Thoracic aorta (tissue), 2 donors: ENCODE measurements around the gene FKBP1B. TPM values are rescaled to one million over a fixed set of nuclear protein-coding genes. Genes with fewer than 3 reads are reported as not detected.

Source experiments
- ATAC-seq: fragments of 150-250 bp; one replicate; pipeline ENCODE4 v1.8.0; 2017; ENCODE audit warnings: low read depth; ENCODE audit not compliant: insufficient number of reproducible peaks, low FRiP score
- DNase-seq: peaks from one replicate; pipeline ENCODE4 v3.0.0-alpha.2; 2020; ENCODE audit warnings: low spot score
- H3K27ac ChIP-seq, 2 donors: fragments of 200-600 bp; sonication (generic); 1 replicate in 1 of 2; 2 replicates in 1 of 2; pipeline ENCODE4 v1.5.1; 2016; ENCODE audit warnings: mild to moderate bottlenecking in 2 of 2, moderate library complexity in 2 of 2
- H3K27me3 ChIP-seq: fragments of 200-600 bp; sonication (generic); replicated peaks from 2 replicates; pipeline ENCODE4 v1.6.0; 2016; ENCODE audit warnings: mild to moderate bottlenecking; ENCODE audit not compliant: insufficient read depth
- H3K36me3 ChIP-seq: fragments of 200-600 bp; sonication (generic); one replicate; pipeline ENCODE4 v1.5.1; 2016
- H3K4me1 ChIP-seq, 2 donors: fragments of 200-600 bp; sonication (generic); 1 replicate in 1 of 2; 2 replicates in 1 of 2; pipeline versions ENCODE4 v1.5.1 to v1.6.0; 2016; ENCODE audit warnings: low read depth in 2 of 2, mild to moderate bottlenecking in 1 of 2; ENCODE audit not compliant: control insufficient read depth in 1 of 2
- H3K4me3 ChIP-seq: fragments of 200-600 bp; sonication (generic); 2 replicates; pipeline ENCODE4 v1.5.1; 2016; ENCODE audit warnings: mild to moderate bottlenecking
- H3K9me3 ChIP-seq: fragments of 200-600 bp; sonication (generic); 2 replicates; pipeline ENCODE4 v1.5.1; 2016
- CTCF ChIP-seq: fragments of 200-600 bp; sonication (generic); IDR thresholded peaks from one replicate; pipeline ENCODE4 v1.5.1; 2019; ENCODE audit warnings: antibody characterized with exemption
- total RNA-seq, 2 donors: library from RNA; depleted of rRNA; stranded (reverse); fragments of >200 nt; gene quantifications; one replicate each; pipeline versions ENCODE4 v1.1.0 to v1.2.3, GENCODE V29; 2016

The FKBP1B gene
- total RNA-seq, 2 donors from 2014 or later, result 7.3 to 12.5 TPM

GRCh38 chr2:24080701-24081100 is 31.2 kb downstream of the FKBP1B start:
- peaks cover 7 to 26% of the 10 kb centered on the region in 2 donors for H3K4me1 ChIP-seq
- no peak for ATAC-seq

GRCh38 chr2:24082787-24083566 is 33.4 kb downstream of the FKBP1B start:
- Histone ChIP-seq H3K27me3 (no peaks in the 10 kb centered on the region), H3K4me1 (peaks cover 7 to 20% of the 10 kb centered on the region in 2 donors), H3K27ac (peak overlapping the region; percentile 81 to 87), H3K9me3 (no peaks in the 10 kb centered on the region), H3K4me3 (peak overlapping the region; percentile 74), H3K36me3 (peaks cover 7% of the 10 kb centered on the region)
- no peak for TF ChIP-seq CTCF
- no peak for ATAC-seq
- DNase-seq, result no peak

More at GRCh38 chr2:24080701-24081100, 31.2 kb downstream of the FKBP1B start:
- no peak for TF ChIP-seq CTCF
- Histone ChIP-seq H3K4me3 (no peak overlapping the region), H3K27me3 (no peaks in the 10 kb centered on the region), H3K36me3 (peaks cover 7% of the 10 kb centered on the region), H3K27ac (no peak overlapping the region), H3K9me3 (no peaks in the 10 kb centered on the region)
- no peak for DNase-seq

- peak; percentile 24 for ATAC-seq
- Histone ChIP-seq H3K27me3 (no peaks in the 10 kb centered on the region), H3K36me3 (peaks cover 7% of the 10 kb centered on the region), H3K4me1 (peaks cover 7 to 19% of the 10 kb centered on the region in 2 donors), H3K4me3 (peak overlapping the region; percentile 74), H3K27ac (peak overlapping the region; percentile 81 to 87), H3K9me3 (no peaks in the 10 kb centered on the region)
- TF ChIP-seq CTCF, result no peak
- no peak for DNase-seq
These were observed 34.2 kb downstream of the FKBP1B start for GRCh38 chr2:24083567-24084385.

- Histone ChIP-seq H3K27me3 (no peaks in the 10 kb centered on the region), H3K4me1 (peaks cover 7 to 19% of the 10 kb centered on the region in 2 donors), H3K36me3 (peaks cover 7% of the 10 kb centered on the region), H3K9me3 (no peaks in the 10 kb centered on the region), H3K27ac (peak within 1 kb of the TSS; percentile 81 to 87), H3K4me3 (peak within 1 kb of the TSS; percentile 74)
- TF ChIP-seq CTCF, result peak; percentile 98
- DNase-seq (peak; percentile 47), ATAC-seq (peak; percentile 88)
These were observed 35.1 kb downstream of the FKBP1B start, which contains the start of gene TP53I3 for GRCh38 chr2:24084386-24085199. TP53I3 (minus strand) TSS chr2:24084834; CDS start chr2:24084326, 508 bp downstream.
